Measurements from ENCODE around the gene NOPCHAP1.

DNA sequence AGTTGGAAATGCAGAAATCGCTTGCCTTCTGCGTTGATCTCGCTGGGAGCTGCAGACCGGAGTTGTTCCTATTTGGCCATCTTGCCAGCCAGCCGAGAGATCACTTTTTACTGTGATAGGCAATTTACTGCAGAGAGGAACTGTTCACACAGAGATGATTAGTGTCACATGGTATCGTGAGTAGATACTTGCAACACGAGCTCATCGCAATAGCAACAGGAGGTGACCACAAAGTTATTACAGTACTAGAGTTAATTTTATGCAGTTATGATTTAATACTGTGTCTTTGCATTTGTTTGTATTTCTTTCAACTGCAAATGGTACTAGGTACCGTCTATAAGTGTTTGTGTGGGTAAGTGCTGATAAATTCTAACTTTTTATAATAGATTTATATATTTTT, 27.8 kb downstream of the NOPCHAP1 start:
- TF ChIP-seq, protein P1, sequence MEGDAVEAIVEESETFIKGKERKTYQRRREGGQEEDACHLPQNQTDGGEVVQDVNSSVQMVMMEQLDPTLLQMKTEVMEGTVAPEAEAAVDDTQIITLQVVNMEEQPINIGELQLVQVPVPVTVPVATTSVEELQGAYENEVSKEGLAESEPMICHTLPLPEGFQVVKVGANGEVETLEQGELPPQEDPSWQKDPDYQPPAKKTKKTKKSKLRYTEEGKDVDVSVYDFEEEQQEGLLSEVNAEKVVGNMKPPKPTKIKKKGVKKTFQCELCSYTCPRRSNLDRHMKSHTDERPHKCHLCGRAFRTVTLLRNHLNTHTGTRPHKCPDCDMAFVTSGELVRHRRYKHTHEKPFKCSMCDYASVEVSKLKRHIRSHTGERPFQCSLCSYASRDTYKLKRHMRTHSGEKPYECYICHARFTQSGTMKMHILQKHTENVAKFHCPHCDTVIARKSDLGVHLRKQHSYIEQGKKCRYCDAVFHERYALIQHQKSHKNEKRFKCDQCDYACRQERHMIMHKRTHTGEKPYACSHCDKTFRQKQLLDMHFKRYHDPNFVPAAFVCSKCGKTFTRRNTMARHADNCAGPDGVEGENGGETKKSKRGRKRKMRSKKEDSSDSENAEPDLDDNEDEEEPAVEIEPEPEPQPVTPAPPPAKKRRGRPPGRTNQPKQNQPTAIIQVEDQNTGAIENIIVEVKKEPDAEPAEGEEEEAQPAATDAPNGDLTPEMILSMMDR (IDR thresholded peaks at IDR 0.05): no peak
- no peak for TF ChIP-seq POLR2A (IDR thresholded peaks at IDR 0.05)
